NT2/D1 (cell line): ENCODE results near the gene REM2.

Experiments used
- SUZ12 ChIP-seq: IDR thresholded peaks from 2 replicates; pipeline ENCODE4 v1.6.1; 2011; ENCODE audit not compliant: insufficient read length, insufficient read depth; ENCODE audit errors: extremely low read depth
- ZNF274 ChIP-seq: IDR thresholded peaks from 2 replicates; pipeline ENCODE4 v1.6.1; 2011; ENCODE audit warnings: mild to moderate bottlenecking, low read depth, low read length

DNA sequence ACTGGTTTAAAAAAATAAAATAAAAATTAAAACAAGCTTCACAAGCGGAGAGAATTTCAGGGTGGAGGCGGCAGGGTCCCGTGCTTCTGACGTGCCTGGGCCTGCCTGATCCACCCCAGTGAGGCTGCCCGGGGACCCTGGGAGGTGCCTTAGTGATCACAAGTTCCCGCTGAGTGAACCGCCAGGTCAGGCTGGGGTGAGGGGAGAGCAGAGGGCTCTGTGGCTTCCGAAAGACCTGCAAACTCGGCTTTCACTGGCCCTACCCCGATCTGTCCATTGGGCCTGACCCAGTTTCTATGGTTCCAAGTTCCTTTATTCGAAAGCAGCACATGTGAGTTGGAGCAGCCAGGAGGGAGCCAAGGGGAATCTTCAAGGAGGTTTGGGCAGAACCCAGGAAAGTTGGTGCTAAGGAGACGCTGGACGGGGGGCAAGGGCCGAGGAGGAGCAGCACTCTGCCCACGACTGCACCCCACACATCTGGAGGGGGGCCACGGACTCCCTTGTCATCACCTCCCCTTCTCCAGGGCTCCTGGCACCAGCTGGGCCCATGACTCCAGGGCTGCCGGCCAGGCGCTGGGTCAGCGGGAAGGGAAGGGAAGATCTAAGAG is 33.7 kb upstream of the REM2 start:
- TF ChIP-seq SUZ12 (no peak), ZNF274 (no peak)
